Ovary (tissue), 3 donors: ENCODE results near the gene SMC1A.

ENCODE experiments used
- CTCF ChIP-seq, 3 donors: fragments of 450-650 bp in 2 of 3; fragments of 200-600 bp in 1 of 3; IDR thresholded peaks; one replicate each; pipeline versions ENCODE4 v1.5.1 to v1.8.0; 2016 to 2022; ENCODE audit warnings: antibody characterized with exemption in 3 of 3, mild to moderate bottlenecking in 1 of 3
- EP300 ChIP-seq: sonication (generic); formaldehyde crosslinking; IDR thresholded peaks from one replicate; pipeline ENCODE4 v1.6.1; 2017; ENCODE audit warnings: antibody characterized with exemption
- POLR2A ChIP-seq: fragments of 450-650 bp; IDR thresholded peaks from one replicate; pipeline ENCODE4 v1.6.1; 2017; ENCODE audit warnings: antibody characterized with exemption, mild to moderate bottlenecking, moderate library complexity
- donor health status: DM: no; HTN: no; CAD: no.

- TF ChIP-seq CTCF (IDR thresholded peaks at IDR 0.05) (no peak), POLR2A (no peak), EP300 (no peak)
These were observed 97.7 kb downstream of the SMC1A start for GRCh38 chrX:53324803-53325202.
